GM03348 (cell line): ENCODE results near the gene ELAVL1.
"Not testable (repeated sequence)": the region's sequence is repeated elsewhere in the genome, so short reads cannot be mapped to it uniquely, and the experiment has no call there.

Experiments
- DNase-seq: peaks from one replicate; pipeline ENCODE4 v3.0.0; 2012; ENCODE audit warnings: low spot score

ELAVL1 gene

GRCh38 chr19:7933411-7933810, 72.0 kb downstream of the ELAVL1 start:
- DNase-seq: no peak

- no peak for DNase-seq
Observed at GRCh38 chr19:7932930-7933300, 72.5 kb downstream of the ELAVL1 start.

- DNase-seq: no peak
Observed at GRCh38 chr19:7932276-7932929, 73.0 kb downstream of the ELAVL1 start.

GRCh38 chr19:7931221-7932061, 74.0 kb downstream of the ELAVL1 start:
- DNase-seq: no peak

GRCh38 chr19:7930765-7931164, 74.7 kb downstream of the ELAVL1 start:
- no peak for DNase-seq

- not testable (repeated sequence) for DNase-seq
Observed at GRCh38 chr19:7930030-7930429, 75.4 kb downstream of the ELAVL1 start.

GRCh38 chr19:7928741-7929701, 76.4 kb downstream of the ELAVL1 start:
- peak; percentile 77 for DNase-seq

GRCh38 chr19:7928334-7928706, 77.1 kb downstream of the ELAVL1 start:
- no peak for DNase-seq

GRCh38 chr19:7927605-7928333, 77.7 kb downstream of the ELAVL1 start:
- DNase-seq: no peak

- no peak for DNase-seq
Observed at GRCh38 chr19:7926727-7927604, 78.5 kb downstream of the ELAVL1 start.

- peak; percentile 92 for DNase-seq
Observed at GRCh38 chr19:7926021-7926726, 79.3 kb downstream of the ELAVL1 start, which contains the start of gene CTXN1. Gene CTXN1, minus strand, starts transcription at chr19:7926135. Its CDS starts 597 bp downstream, at chr19:7925538.

GRCh38 chr19:7925171-7925851, 80.1 kb downstream of the ELAVL1 start:
- DNase-seq: peak; percentile 87

- no peak for DNase-seq
Observed at GRCh38 chr19:7924651-7925170, 80.7 kb downstream of the ELAVL1 start.

- no peak for DNase-seq
Observed at GRCh38 chr19:7924241-7924640, 81.2 kb downstream of the ELAVL1 start.

- DNase-seq: no peak
Observed at GRCh38 chr19:7923295-7924191, 81.9 kb downstream of the ELAVL1 start.

GRCh38 chr19:7922836-7923195, 82.6 kb downstream of the ELAVL1 start:
- no peak for DNase-seq

GRCh38 chr19:7921967-7922835, 83.2 kb downstream of the ELAVL1 start:
- DNase-seq: no peak
